Natural killer cell (primary cell): ENCODE results near the gene C8B. TPM values are rescaled to one million over a fixed set of nuclear protein-coding genes. Genes with fewer than 3 reads are reported as not detected.

Experiments
- ATAC-seq, 3 donors: fragments of 150-1000 bp in 2 of 3; fragments of 200-7000 bp in 1 of 3; cut with Tn5 transposase; 1 replicate in 1 of 3; 2 replicates in 2 of 3; pipeline ENCODE4 v1.10.0; 2021; ENCODE audit warnings: mild to moderate bottlenecking in 2 of 3, moderate library complexity in 2 of 3
- DNase-seq, 2 donors: peaks; one replicate each; pipeline versions ENCODE4 v3.0.0 to v3.0.0-alpha.2; 2013 to 2021; ENCODE audit warnings: mixed read lengths in 1 of 2
- H3K27ac ChIP-seq: one replicate; pipeline ENCODE4 v1.5.1; 2013; ENCODE audit warnings: mild to moderate bottlenecking, low read length
- H3K27me3 ChIP-seq: one replicate; pipeline ENCODE4 v1.6.1; 2013; ENCODE audit warnings: low read length; ENCODE audit not compliant: control insufficient read depth, insufficient read depth
- H3K36me3 ChIP-seq: one replicate; pipeline ENCODE4 v1.6.1; 2013; ENCODE audit warnings: low read length; ENCODE audit not compliant: control insufficient read depth, insufficient read depth
- H3K4me1 ChIP-seq: one replicate; pipeline ENCODE4 v1.6.1; 2013; ENCODE audit warnings: low read length; ENCODE audit not compliant: control insufficient read depth, insufficient read depth
- H3K4me3 ChIP-seq: one replicate; pipeline ENCODE4 v1.5.1; 2013; ENCODE audit warnings: low read length
- H3K9me3 ChIP-seq: one replicate; pipeline ENCODE4 v1.6.1; 2013; ENCODE audit warnings: low read length; ENCODE audit not compliant: control insufficient read depth, insufficient read depth
- H3K27ac Mint-ChIP-seq, 2 donors: one replicate each; pipeline ENCODE4 v1.8.0; 2022; ENCODE audit warnings: mild to moderate bottlenecking in 2 of 2, mixed read lengths in 2 of 2, moderate library complexity in 1 of 2
- H3K27me3 Mint-ChIP-seq, 2 donors: one replicate each; pipeline ENCODE4 v1.8.0; 2022; ENCODE audit warnings: low read depth in 2 of 2, mixed read lengths in 2 of 2
- H3K36me3 Mint-ChIP-seq: one replicate; pipeline ENCODE4 v1.8.0; 2022; ENCODE audit warnings: mixed read lengths
- H3K4me1 Mint-ChIP-seq, 2 donors: one replicate each; pipeline ENCODE4 v1.8.0; 2022; ENCODE audit warnings: mixed read lengths in 2 of 2
- H3K4me3 Mint-ChIP-seq: one replicate; pipeline ENCODE4 v1.8.0; 2022; ENCODE audit warnings: mild to moderate bottlenecking, moderate library complexity, mixed read lengths
- H3K9me3 Mint-ChIP-seq, 2 donors: one replicate each; pipeline ENCODE4 v1.8.0; 2022; ENCODE audit warnings: mixed read lengths in 2 of 2
- CTCF ChIP-seq: fragments of 200-600 bp; IDR thresholded peaks from one replicate; pipeline ENCODE4 v1.8.0; 2022; ENCODE audit warnings: antibody characterized with exemption
- WGBS: methylation state at CpG from one replicate; pipeline ENCODE4 v1.1.7; 2013; ENCODE audit warnings: missing lambda C conversion rate; ENCODE audit not compliant: insufficient coverage; 5-methylcytosine and 5-hydroxymethylcytosine counted together
- intact Hi-C: fragments of 100-400 bp; cut with micrococcal nuclease; formaldehyde crosslinking; loops from one replicate; pipeline ENCODE4 v1.14.2; 2022
- total RNA-seq, 4 donors: library from RNA; stranded (reverse); fragments of 120-200 nt in 1 of 4; gene quantifications; one replicate each; pipeline versions ENCODE4 v1.2.3 to v1.2.4, GENCODE V29; 2013 to 2022

C8B gene
- total RNA-seq, 3 donors from 2014 or later (not counting 1 experiment from before 2014, with no cell fraction given): not detected

- TF ChIP-seq CTCF: no peak
- Histone ChIP-seq H3K27me3 (no peaks in the 10 kb centered on the region), H3K4me1 (peaks cover 17% of the 10 kb centered on the region), H3K27ac (no peak overlapping the region), H3K9me3 (no peaks in the 10 kb centered on the region), H3K36me3 (no peaks in the 10 kb centered on the region), H3K4me3 (no peak overlapping the region)
- no peak overlapping the region for H3K4me3 Mint-ChIP-seq
- peaks cover 5 to 12% of the 10 kb centered on the region in 2 donors for H3K27me3 Mint-ChIP-seq
- ATAC-seq (no peak), DNase-seq (no peak)
- no peaks in the 10 kb centered on the region for H3K36me3 Mint-ChIP-seq
- intact Hi-C loops: loop anchor here (2.0 kb wide), 1 partner anchor 145 kb away; no protein-coding TSS in a partner anchor
- 52% methylated on average over 3 of the region's 4 CpGs for WGBS
- no peaks in the 10 kb centered on the region for H3K9me3 Mint-ChIP-seq
- H3K27ac Mint-ChIP-seq: no peak overlapping the region
- H3K4me1 Mint-ChIP-seq: peaks cover 22 to 25% of the 10 kb centered on the region in 2 donors
Measured at GRCh38 chr1:56977910-56978309, 12.1 kb upstream of the C8B start.

DNA sequence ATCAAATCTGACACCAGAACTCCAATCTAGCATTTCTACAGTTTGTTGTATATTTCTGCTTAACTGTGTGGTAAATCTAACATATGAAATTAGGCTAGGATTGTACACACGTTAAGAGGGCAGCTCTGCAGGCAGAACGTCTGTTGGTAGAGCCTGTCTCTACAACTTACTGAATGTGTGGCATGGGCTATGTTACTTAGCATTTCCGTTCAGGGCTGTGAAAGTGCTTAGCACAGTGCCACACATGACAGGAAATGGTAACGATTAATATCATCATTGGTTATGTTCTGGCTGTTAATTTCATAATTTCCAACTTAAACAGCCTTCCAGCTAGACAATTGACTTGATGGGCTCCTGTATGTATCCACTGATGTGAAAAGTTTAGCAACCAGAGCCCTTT lies 9.6 kb upstream of the C8B start:
- no peak for TF ChIP-seq CTCF
- no peaks in the 10 kb centered on the region for H3K36me3 ChIP-seq
- Mint-ChIP-seq H3K4me3 (peak overlapping the region; percentile 21), H3K27ac (peak overlapping the region; percentile 73 to 85), H3K9me3 (no peaks in the 10 kb centered on the region), H3K27me3 (no peaks in the 10 kb centered on the region), H3K4me1 (peaks cover 22 to 25% of the 10 kb centered on the region in 2 donors), H3K36me3 (no peaks in the 10 kb centered on the region)
- ATAC-seq (peak; percentile 65 to 93 (median 78)), DNase-seq (peak in 1 of 2 donors; percentile 11)
- H3K4me3 ChIP-seq: no peak overlapping the region
- H3K4me1 ChIP-seq: peaks cover 17% of the 10 kb centered on the region
- no peaks in the 10 kb centered on the region for H3K9me3 ChIP-seq
- peak overlapping the region; percentile 60 for H3K27ac ChIP-seq
- WGBS: 60% methylated on average over 3 of the region's 4 CpGs
- intact Hi-C loops: no loop called here
- H3K27me3 ChIP-seq: no peaks in the 10 kb centered on the region

- no peak overlapping the region for H3K4me3 ChIP-seq
- H3K27ac ChIP-seq: peak overlapping the region; percentile 39
- H3K27me3 ChIP-seq: no peaks in the 10 kb centered on the region
- Mint-ChIP-seq H3K36me3 (no peaks in the 10 kb centered on the region), H3K4me3 (peak overlapping the region; percentile 22), H3K27me3 (no peaks in the 10 kb centered on the region), H3K9me3 (no peaks in the 10 kb centered on the region), H3K4me1 (peaks cover 22 to 25% of the 10 kb centered on the region in 2 donors), H3K27ac (peak overlapping the region; percentile 73 to 85)
- no peak for TF ChIP-seq CTCF
- 90% methylated on average over 5 of the region's 5 CpGs for WGBS
- peaks cover 17% of the 10 kb centered on the region for H3K4me1 ChIP-seq
- intact Hi-C loops: no loop called here
- no peak for DNase-seq
- peak in 1 of 3 donors; percentile 55 for ATAC-seq
- H3K36me3 ChIP-seq: no peaks in the 10 kb centered on the region
- H3K9me3 ChIP-seq: no peaks in the 10 kb centered on the region
Measured at GRCh38 chr1:56973923-56974742, 8.3 kb upstream of the C8B start.
